Cerebellar nuclear complex (tissue), 1 donor: ENCODE results near the gene SH3D19.

Experiments used
- DNase-seq, 2 experiments: peaks; one replicate each; lab custom pipeline; 2025; lab: John Stamatoyannopoulos, UW

The SH3D19 gene

GRCh38 chr4:151228189-151229119 lies 97.0 kb downstream of the SH3D19 start:
- DNase-seq = no peak

DNA sequence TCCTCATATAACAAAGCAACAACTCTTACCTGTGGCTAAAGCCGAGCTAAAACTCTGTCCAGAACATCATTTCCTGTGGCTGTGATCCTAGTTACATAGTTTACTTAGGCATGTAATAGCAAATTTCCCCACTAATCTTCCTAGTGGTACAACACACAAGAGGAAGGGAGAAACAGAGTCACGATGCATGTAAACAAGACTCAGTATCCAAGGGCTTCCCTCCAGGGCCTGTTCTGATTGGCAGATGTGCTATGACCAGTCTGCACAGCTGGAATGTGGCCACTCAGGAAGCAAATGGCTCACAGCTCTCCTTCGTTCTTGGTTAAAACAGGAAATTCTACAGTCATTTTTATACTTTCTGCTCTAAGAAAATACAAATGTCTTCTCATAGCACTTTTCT lies 97.7 kb downstream of the SH3D19 start:
- no peak for DNase-seq

GRCh38 chr4:151227172-151227571 lies 98.2 kb downstream of the SH3D19 start:
- DNase-seq = no peak

- DNase-seq = no peak
These were observed 99.1 kb downstream of the SH3D19 start for GRCh38 chr4:151226004-151226932.

- no peak for DNase-seq
These were observed 101.9 kb downstream of the SH3D19 start for GRCh38 chr4:151223465-151223864.

DNA sequence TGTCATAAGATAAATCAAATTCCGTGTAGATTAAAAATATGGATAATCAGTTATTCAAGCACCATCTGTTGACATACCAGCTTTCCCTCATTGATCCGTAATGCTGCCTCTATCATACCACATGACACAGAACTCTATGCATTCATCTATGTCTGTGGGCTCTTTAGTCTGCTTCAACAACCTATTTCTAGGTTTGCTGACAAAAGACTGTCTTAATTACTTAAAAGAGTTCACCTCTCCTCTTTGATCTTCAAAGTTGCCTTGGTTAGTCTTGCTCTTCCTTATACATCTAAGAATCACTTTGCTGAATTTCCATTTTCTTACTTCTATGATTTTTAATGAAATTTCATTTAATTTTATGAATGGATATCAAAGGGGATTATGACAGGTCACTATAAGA lies 105.5 kb downstream of the SH3D19 start:
- DNase-seq = no peak

GRCh38 chr4:151219091-151219490 lies 106.3 kb downstream of the SH3D19 start:
- DNase-seq = no peak

DNA sequence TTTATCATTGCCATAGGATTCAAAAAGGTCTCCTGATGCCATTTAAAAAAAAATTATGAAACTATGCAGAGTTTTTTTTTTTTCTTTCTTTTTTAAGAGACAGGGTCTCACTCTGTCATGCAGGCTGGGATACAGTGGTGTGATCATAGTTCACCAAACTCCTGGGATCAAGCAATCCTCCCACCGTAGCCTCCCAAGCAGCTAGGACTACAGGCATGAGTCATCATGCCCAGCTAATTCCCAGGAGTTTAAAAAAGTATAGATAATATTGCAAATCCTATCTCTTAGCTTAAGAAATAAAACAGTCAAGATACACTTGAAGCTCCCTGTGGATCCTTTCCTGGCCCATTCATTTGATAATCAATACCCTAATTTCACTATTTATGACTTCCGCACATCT lies 107.1 kb downstream of the SH3D19 start:
- DNase-seq = no peak

GRCh38 chr4:151217326-151217725 lies 108.1 kb downstream of the SH3D19 start:
- no peak for DNase-seq

- DNase-seq = no peak
These were observed 110.1 kb downstream of the SH3D19 start for GRCh38 chr4:151215295-151215694.

GRCh38 chr4:151207868-151208267 lies 117.5 kb downstream of the SH3D19 start:
- no peak for DNase-seq

GRCh38 chr4:151207186-151207585 lies 118.2 kb downstream of the SH3D19 start:
- DNase-seq = no peak

DNA sequence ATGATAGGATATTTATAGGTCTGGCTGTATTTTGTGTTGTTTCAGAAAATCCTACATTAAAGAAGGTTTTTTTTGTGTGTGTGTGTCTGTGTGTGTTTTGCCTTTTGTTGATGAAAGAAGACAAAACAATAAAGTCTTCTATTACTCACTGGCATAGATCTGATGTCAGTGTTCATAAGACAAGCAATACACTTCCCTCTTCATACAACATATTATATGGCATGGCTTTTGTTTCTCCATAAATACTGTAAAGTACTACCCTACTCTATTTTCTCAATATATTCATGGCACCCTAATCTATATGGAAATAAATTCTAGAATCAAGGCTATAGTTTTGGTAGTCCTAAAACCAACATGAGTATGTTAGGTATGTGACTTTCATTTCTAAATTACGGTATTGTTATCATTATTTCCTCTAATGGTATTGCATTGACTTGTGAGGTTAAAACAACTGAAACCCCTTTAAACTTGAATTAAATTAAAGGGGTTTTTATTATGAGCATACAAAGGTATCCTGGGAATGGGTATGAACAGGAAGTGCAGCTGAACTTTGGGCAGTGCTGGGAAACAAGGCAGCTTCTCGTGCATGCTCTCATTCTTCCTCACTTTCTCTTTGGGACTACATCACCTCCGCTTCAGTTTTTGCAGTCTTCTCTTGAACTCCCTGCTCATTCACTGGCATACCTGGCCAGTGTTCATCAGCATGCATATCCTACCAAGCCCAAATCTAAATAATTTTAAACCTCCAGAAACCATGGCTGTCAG lies 119.0 kb downstream of the SH3D19 start:
- no peak for DNase-seq

DNA sequence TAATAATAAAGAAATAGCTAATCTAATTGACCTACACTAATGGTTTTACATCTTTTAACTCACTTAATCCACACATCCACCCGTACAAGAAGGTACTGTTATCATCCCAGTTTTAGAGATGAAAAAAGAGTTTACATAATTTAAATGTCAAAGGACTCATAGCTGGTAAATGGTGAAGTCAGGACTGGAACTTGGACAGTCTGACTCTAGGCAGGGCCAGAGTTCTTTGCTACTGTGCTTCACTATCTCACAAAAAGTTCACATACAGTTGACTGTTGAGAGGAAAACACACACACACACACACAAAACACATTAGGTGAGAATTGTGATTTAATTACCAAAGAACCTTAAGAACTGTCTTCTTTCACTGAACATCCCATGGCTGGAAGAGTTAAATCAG lies 119.7 kb downstream of the SH3D19 start:
- DNase-seq = no peak

DNA sequence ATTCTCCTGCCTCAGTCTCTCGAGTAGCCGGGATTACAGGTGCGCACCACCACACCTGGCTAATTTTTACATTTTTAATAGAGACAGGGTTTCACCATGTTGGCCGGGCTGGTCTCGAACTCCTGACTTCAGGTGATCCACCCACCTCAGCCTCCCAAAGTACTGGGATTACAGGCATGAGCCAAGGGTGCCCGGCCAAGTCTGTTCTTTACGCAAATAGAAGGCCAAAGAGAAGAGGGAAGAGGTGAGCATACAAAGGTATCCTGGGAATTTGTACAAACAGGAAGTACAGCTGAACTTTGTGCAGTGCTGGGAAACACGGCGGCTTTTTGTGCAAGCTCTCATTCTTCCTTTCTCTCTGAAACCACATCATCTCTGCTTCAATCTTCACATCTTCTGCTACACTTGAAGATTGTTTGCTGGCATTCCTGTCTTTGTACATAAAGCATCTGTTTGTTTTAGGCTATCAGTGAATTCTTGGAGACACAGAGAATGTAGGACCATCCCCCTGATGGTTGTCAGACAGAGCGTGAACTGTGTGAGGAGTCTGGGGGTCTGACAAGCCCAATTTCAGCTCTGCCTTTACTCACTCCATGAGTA lies 120.4 kb downstream of the SH3D19 start:
- DNase-seq = no peak

GRCh38 chr4:151202851-151203455 lies 122.5 kb downstream of the SH3D19 start:
- no peak for DNase-seq

DNA sequence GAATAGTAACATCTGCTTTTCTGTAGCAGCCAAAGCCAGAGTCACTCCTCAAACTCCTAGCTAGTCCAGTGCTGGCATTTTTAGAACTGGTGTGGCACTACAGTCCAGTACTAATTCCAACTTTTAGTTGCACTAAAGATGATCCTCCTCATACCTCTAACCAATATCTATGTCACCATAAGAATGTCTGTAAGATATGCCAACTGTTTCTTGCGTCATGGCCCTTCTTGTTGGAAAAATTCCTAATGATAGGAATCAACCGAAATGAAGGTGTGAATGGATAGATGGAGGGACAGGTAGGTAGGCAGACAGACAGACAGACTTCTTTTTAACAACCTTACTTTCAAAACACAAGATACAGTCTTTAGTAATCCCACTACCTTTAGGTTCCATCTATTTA lies 123.0 kb downstream of the SH3D19 start:
- no peak for DNase-seq

- DNase-seq = no peak
These were observed 125.8 kb downstream of the SH3D19 start for GRCh38 chr4:151199319-151200190.

- no peak for DNase-seq
These were observed 126.7 kb downstream of the SH3D19 start for GRCh38 chr4:151198748-151199147.

DNA sequence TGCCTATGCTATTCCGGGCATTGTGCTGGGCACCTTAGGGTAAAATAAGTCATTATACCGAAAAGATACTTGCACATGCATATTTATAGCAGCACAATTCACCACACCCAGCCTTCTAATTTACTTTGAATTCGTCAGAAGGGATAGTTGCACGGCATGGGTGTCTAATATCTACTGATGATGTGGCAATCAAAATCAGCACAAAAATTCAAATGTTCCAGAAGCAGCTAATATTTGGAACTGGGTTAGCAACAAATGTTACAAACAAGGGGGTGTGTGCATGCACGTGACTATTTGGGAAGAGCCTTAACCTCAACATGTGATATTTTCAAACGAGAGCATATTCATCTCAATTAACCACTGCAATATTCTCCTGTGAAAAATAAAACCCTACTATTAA lies 128.2 kb downstream of the SH3D19 start:
- no peak for DNase-seq
